ENCODE results near the gene CCDC181.

DNA sequence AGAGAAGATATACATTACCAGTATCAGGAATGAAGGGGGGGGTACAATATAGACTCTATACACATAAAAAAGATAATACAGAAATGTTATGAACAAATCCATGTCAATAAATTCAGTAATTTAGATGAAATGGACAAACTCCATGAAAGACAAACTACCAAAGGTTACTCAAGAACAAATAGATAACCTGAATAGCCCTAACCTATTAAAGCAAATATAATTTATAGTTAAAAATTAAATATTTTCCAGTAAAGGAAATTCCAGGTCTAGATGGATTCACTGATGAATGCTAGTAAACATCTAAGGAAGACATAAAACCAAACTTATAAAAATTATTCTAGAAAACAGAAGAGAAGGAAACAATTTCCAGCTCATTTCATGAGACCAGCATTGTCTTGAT lies 46.1 kb downstream of the CCDC181 start:
- TF ChIP-seq CTCF (IDR thresholded peaks at IDR 0.05; ENCODE audit: low read depth, low read length, poor library complexity, severe bottlenecking) (no peak), EZH2phosphoT487 (IDR thresholded peaks at IDR 0.05; ENCODE audit: borderline replicate concordance, low read length) (no peak)

All from DOHH2 (cell line).